ENCODE data around the gene KDM4B. TPM values are rescaled to one million over a fixed set of nuclear protein-coding genes. Genes with fewer than 3 reads are reported as not detected.

Gene KDM4B
- total and polyA plus RNA-seq, 2 of the 8 experiments (the other 6 are each of a cell fraction or from before 2014, with no cell fraction given): 12.0 to 31.9 TPM

- Histone ChIP-seq H3K9ac (replicated peaks in 1 of 4; ENCODE audit: extremely low read depth in 1 of 4, low read depth in 3 of 4, low read length in 3 of 4) (no peak overlapping the region), H3K18ac (ENCODE audit: extremely low read depth, low read length) (no peak overlapping the region), H2BK5ac (ENCODE audit: low read depth, low read length) (no peak overlapping the region), H4K20me1 (replicated peaks in 1 of 2; ENCODE audit: control insufficient read depth in 1 of 2, insufficient read depth in 2 of 2, low read length in 2 of 2) (no peaks in the 10 kb centered on the region), H3K23me2 (ENCODE audit: low read depth, low read length) (no peaks in the 10 kb centered on the region), H3K27ac (ENCODE audit: low read depth, low read length) (no peak overlapping the region), H3K4ac (replicated peaks; ENCODE audit: insufficient read length, low read depth, low read length) (no peak overlapping the region), H3K23ac (ENCODE audit: insufficient read length) (no peak overlapping the region), H3K4me3 (ENCODE audit: extremely low read depth in 1 of 4, insufficient read depth in 2 of 4, low read depth in 3 of 4, low read length in 4 of 4) (no peak overlapping the region), H3K79me1 (ENCODE audit: low read depth, low read length) (0 out of 2 replicates have a peak, but pooled peaks cover 3% of the 10 kb centered on the region), H4K5ac (ENCODE audit: insufficient read length, low read depth, low read length) (no peak overlapping the region), H2BK120ac (replicated peaks; ENCODE audit: low read depth, low read length) (no peak overlapping the region), H3K27me3 (replicated peaks in 1 of 4; ENCODE audit: control insufficient read depth in 3 of 4, extremely low read depth in 1 of 4, insufficient read depth in 3 of 4, low read length in 3 of 4) (no peaks in the 10 kb centered on the region), H2BK12ac (ENCODE audit: low read depth, low read length) (no peak overlapping the region), H3K4me2 (ENCODE audit: insufficient read depth in 1 of 2, low read depth in 2 of 2, low read length in 2 of 2) (no peak overlapping the region), H4K8ac (ENCODE audit: extremely low read depth, insufficient read depth, low read length) (no peak overlapping the region), H2AK5ac (ENCODE audit: low read depth, low read length) (no peak overlapping the region), H3K4me1 (replicated peaks in 1 of 4; ENCODE audit: control insufficient read depth in 3 of 4, insufficient read depth in 4 of 4, low read length in 3 of 4) (peaks cover 5 to 33% (median 25%) of the 10 kb centered on the region in 4 experiments), H3K79me2 (ENCODE audit: control insufficient read depth in 1 of 2, insufficient read depth in 2 of 2, low read length in 2 of 2) (no peaks in the 10 kb centered on the region), H2BK20ac (ENCODE audit: low read length) (no peak overlapping the region), H2BK15ac (ENCODE audit: low read length) (no peak overlapping the region), H2AFZ (ENCODE audit: low read length) (no peak overlapping the region), H3K9me3 (ENCODE audit: insufficient read depth in 2 of 2, low read depth in 1 of 2, low read length in 1 of 2) (no peaks in the 10 kb centered on the region; a peak in 1 of 4 replicates), H3K56ac (replicated peaks; ENCODE audit: insufficient read length, low read depth, low read length) (no peak overlapping the region), H3K36me3 (ENCODE audit: control insufficient read depth in 2 of 4, insufficient read depth in 4 of 4, low read length in 3 of 4) (peaks cover 0 to 6% (median 2%) of the 10 kb centered on the region in 4 experiments; a peak in 4 of 8 replicates), H3K14ac (ENCODE audit: insufficient read length) (no peak overlapping the region), H4K91ac (replicated peaks; ENCODE audit: insufficient read length, low read length) (no peak overlapping the region)
- POLR2A ChIA-PET (ENCODE audit: partially characterized antibody): no interaction called here
- DNase-seq (ENCODE audit: low read depth in 1 of 2, low spot score in 2 of 2) (no peak), FAIRE-seq (no peak)
- no peak for TF ChIP-seq CEBPB (IDR thresholded peaks at IDR 0.05; ENCODE audit: low read depth, low read length)
- TF ChIP-seq MAFK (IDR thresholded peaks at IDR 0.05; ENCODE audit: low read depth, low read length): no peak
- TF ChIP-seq POLR2A (IDR thresholded peaks at IDR 0.05; ENCODE audit: control extremely low read depth in 1 of 2, low read depth in 2 of 2, low read length in 2 of 2): no peak
- no peak for TF ChIP-seq MAX (IDR thresholded peaks at IDR 0.05)
- TF ChIP-seq SP4 (IDR thresholded peaks at IDR 0.05; ENCODE audit: low read length): no peak
- TF ChIP-seq YY1 (IDR thresholded peaks at IDR 0.05; ENCODE audit: low read depth, low read length): no peak
- no peak for TF ChIP-seq SRF (IDR thresholded peaks at IDR 0.05; ENCODE audit: low read depth, low read length)
- no peak for TF ChIP-seq SIRT6 (IDR thresholded peaks at IDR 0.05; ENCODE audit: low read length)
- no peak for TF ChIP-seq CBX5 (IDR thresholded peaks at IDR 0.05; ENCODE audit: low read depth, low read length)
- WGBS, 2 experiments (ENCODE audit: extremely low coverage in 1 of 2, insufficient coverage in 1 of 2, insufficient read length in 1 of 2, insufficient replicate concordance in 2 of 2, low coverage in 1 of 2, low lambda C conversion rate in 2 of 2, missing lambda C conversion rate in 1 of 2): 87% methylated on average over 27 of the region's 28 CpGs; no CpG with 5 or more reads in 1 of the 2 experiments
- CTCF ChIA-PET (ENCODE audit: partially characterized antibody): interaction anchor here (0.9 to 1.3 kb wide), 7 partner anchors 13 to 73 kb away, joined by 3 to 4 read pairs (median 3); no protein-coding TSS in a partner anchor
Measured at GRCh38 chr19:5121266-5122120, 152.6 kb downstream of the KDM4B start.
